Endodermal cell (in vitro differentiated cells): ENCODE measurements around the gene ARV1. TPM values are rescaled to one million over a fixed set of nuclear protein-coding genes. Genes with fewer than 3 reads are reported as not detected.
A peak's percentile ranks its signal among the peaks of the same experiment; 100 is the strongest.

ENCODE experiments used
- DNase-seq: peaks from one replicate; pipeline ENCODE4 v3.0.0-alpha.2; 2017
- H3K27ac ChIP-seq: 2 replicates; pipeline ENCODE4 v1.5.1; 2013; ENCODE audit warnings: mild to moderate bottlenecking, low read depth, low read length, moderate library complexity
- H3K27me3 ChIP-seq: 2 replicates; pipeline ENCODE4 v1.6.1; 2013; ENCODE audit warnings: mild to moderate bottlenecking, low read length, moderate library complexity; ENCODE audit not compliant: insufficient read depth, control insufficient read depth, poor library complexity, severe bottlenecking
- H3K36me3 ChIP-seq: 2 replicates; pipeline ENCODE4 v1.7.0; 2013; ENCODE audit warnings: mild to moderate bottlenecking, low read length, moderate library complexity; ENCODE audit not compliant: control insufficient read depth, insufficient read depth
- H3K4me1 ChIP-seq: one replicate; pipeline ENCODE4 v1.7.0; 2013; ENCODE audit warnings: low read length; ENCODE audit not compliant: control insufficient read depth, insufficient read depth
- H3K4me3 ChIP-seq: 2 replicates; pipeline ENCODE4 v1.5.1; 2013; ENCODE audit warnings: mild to moderate bottlenecking, low read length, moderate library complexity
- H3K9ac ChIP-seq: 2 replicates; pipeline ENCODE4 v1.6.1; 2013; ENCODE audit warnings: mild to moderate bottlenecking, low read length, moderate library complexity; ENCODE audit not compliant: poor library complexity, severe bottlenecking; ENCODE audit errors: extremely low read depth
- H3K9me3 ChIP-seq: 2 replicates; pipeline ENCODE4 v1.6.1; 2013; ENCODE audit warnings: mild to moderate bottlenecking, low read length, moderate library complexity; ENCODE audit not compliant: control insufficient read depth
- H3K27ac Mint-ChIP-seq: 2 replicates; pipeline ENCODE4 v1.8.0; 2020; ENCODE audit warnings: mixed read lengths
- H3K27me3 Mint-ChIP-seq: 2 replicates; pipeline ENCODE4 v1.8.0; 2021; ENCODE audit warnings: mild to moderate bottlenecking, mixed read lengths; ENCODE audit not compliant: insufficient read depth
- H3K36me3 Mint-ChIP-seq: 2 replicates; pipeline ENCODE4 v1.8.0; 2020; ENCODE audit warnings: low read depth, mixed read lengths
- H3K4me1 Mint-ChIP-seq: 2 replicates; pipeline ENCODE4 v1.8.0; 2020; ENCODE audit warnings: mixed read lengths
- H3K4me3 Mint-ChIP-seq: 2 replicates; pipeline ENCODE4 v1.8.0; 2020; ENCODE audit warnings: mild to moderate bottlenecking, moderate library complexity, mixed read lengths
- H3K9me3 Mint-ChIP-seq: 2 replicates; pipeline ENCODE4 v1.8.0; 2020; ENCODE audit warnings: mild to moderate bottlenecking, mixed read lengths
- WGBS, 2 experiments: methylation state at CpG; one replicate each; pipeline versions ENCODE4 v1.1.5 to v1.1.7; 2013; ENCODE audit warnings: missing lambda C conversion rate in 2 of 2, mixed read lengths in 1 of 2; ENCODE audit not compliant: insufficient coverage in 1 of 2, insufficient read length in 1 of 2; 5-methylcytosine and 5-hydroxymethylcytosine counted together
- total RNA-seq, 2 donors: library from RNA; stranded (reverse); fragmentation: NEBNext Ultra II Directional in 1 of 2; extraction: Animal tissue kit (Norgen Biotek cat#: 25700) in 1 of 2; gene quantifications; 2 replicates in 1 of 2; 3 replicates in 1 of 2; pipeline ENCODE4 v1.2.1, GENCODE V29; 2021
- TF ChIP-seq, protein P1 (sequence below): fragments of 200-600 bp; sonication (generic); conservative IDR thresholded peaks from 2 replicates; pipeline ENCODE4 v1.5.0; 2021; ENCODE audit warnings: antibody characterized with exemption, mild to moderate bottlenecking

ARV1 gene
- total RNA-seq, 2 donors from 2014 or later = 8.4 to 12.5 TPM

- H3K9ac ChIP-seq = peak overlapping the region; percentile 27
- H3K27ac ChIP-seq = no peak overlapping the region
- TF ChIP-seq, protein P1, sequence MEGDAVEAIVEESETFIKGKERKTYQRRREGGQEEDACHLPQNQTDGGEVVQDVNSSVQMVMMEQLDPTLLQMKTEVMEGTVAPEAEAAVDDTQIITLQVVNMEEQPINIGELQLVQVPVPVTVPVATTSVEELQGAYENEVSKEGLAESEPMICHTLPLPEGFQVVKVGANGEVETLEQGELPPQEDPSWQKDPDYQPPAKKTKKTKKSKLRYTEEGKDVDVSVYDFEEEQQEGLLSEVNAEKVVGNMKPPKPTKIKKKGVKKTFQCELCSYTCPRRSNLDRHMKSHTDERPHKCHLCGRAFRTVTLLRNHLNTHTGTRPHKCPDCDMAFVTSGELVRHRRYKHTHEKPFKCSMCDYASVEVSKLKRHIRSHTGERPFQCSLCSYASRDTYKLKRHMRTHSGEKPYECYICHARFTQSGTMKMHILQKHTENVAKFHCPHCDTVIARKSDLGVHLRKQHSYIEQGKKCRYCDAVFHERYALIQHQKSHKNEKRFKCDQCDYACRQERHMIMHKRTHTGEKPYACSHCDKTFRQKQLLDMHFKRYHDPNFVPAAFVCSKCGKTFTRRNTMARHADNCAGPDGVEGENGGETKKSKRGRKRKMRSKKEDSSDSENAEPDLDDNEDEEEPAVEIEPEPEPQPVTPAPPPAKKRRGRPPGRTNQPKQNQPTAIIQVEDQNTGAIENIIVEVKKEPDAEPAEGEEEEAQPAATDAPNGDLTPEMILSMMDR = no peak
- no peaks in the 10 kb centered on the region for H3K36me3 Mint-ChIP-seq
- no peaks in the 10 kb centered on the region for H3K9me3 ChIP-seq
- peaks cover 23% of the 10 kb centered on the region for H3K27me3 Mint-ChIP-seq
- DNase-seq = no peak
- peaks cover 16% of the 10 kb centered on the region for H3K36me3 ChIP-seq
- peak overlapping the region; percentile 93 for H3K27ac Mint-ChIP-seq
- peak overlapping the region; percentile 89 for H3K4me3 ChIP-seq
- peak overlapping the region; percentile 96 for H3K4me3 Mint-ChIP-seq
- no peaks in the 10 kb centered on the region for H3K27me3 ChIP-seq
- H3K4me1 ChIP-seq = peaks cover 13% of the 10 kb centered on the region
- 11 to 15% methylated on average over 12 of the region's 12 CpGs for WGBS, 2 experiments
- H3K4me1 Mint-ChIP-seq = peaks cover 17% of the 10 kb centered on the region
- no peaks in the 10 kb centered on the region for H3K9me3 Mint-ChIP-seq
Observed at GRCh38 chr1:230979389-230979716, 459 bp downstream of the ARV1 start.

DNA sequence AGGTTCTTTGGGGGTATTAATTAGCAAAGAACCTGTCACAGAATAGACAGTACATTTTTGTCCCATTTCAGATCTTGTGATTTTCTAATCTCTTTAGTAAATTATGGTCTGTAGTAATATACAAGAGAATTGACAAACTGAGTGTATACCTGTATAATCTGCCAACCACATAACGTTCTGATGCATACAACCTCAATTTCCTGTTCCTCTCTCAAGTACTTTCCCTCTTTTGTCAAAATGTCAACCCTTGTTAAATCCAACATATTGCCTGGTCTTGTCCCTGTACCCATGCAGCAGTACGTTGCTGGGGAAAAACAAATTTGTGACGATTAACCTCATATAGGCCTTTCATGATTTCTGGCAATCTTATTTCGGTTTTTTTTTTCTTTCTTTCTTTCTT lies 1.1 kb downstream of the ARV1 start:
- H3K9me3 Mint-ChIP-seq = no peaks in the 10 kb centered on the region
- no peaks in the 10 kb centered on the region for H3K9me3 ChIP-seq
- TF ChIP-seq, protein P1 = no peak
- H3K27ac ChIP-seq = no peak overlapping the region
- H3K4me3 Mint-ChIP-seq = peak overlapping the region; percentile 96
- H3K4me1 ChIP-seq = peaks cover 13% of the 10 kb centered on the region
- no peaks in the 10 kb centered on the region for H3K36me3 Mint-ChIP-seq
- peaks cover 28% of the 10 kb centered on the region for H3K27me3 Mint-ChIP-seq
- H3K27ac Mint-ChIP-seq = no peak overlapping the region
- H3K4me1 Mint-ChIP-seq = peaks cover 22% of the 10 kb centered on the region
- H3K9ac ChIP-seq = no peak overlapping the region
- H3K27me3 ChIP-seq = no peaks in the 10 kb centered on the region
- H3K4me3 ChIP-seq = peak overlapping the region; percentile 89
- peaks cover 13% of the 10 kb centered on the region for H3K36me3 ChIP-seq
- 88 to 92% methylated on average over 4 of the region's 4 CpGs for WGBS, 2 experiments
- DNase-seq = no peak

DNA sequence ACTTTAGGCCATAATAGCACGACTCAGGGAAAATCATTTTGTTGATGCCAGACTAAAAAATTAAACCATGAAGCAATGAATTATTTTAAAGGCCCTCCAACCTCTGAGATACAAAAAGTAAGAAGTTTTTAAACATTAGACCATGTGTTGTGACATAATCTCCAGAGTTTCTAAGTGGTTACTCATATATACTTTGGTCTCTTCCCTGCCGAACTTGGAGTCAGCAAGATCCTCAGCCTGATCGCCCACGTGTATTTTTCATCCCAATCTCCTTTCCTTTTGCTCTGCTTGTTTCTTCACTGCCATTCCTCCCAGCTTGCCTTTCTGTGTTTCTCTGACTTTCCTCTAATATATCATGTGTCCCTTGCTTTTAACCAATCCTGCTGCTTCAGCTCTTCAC lies 3.8 kb downstream of the ARV1 start:
- H3K27ac ChIP-seq = no peak overlapping the region
- TF ChIP-seq, protein P1 = no peak
- Mint-ChIP-seq H3K4me3 (no peak overlapping the region), H3K4me1 (peaks cover 25% of the 10 kb centered on the region), H3K27me3 (peaks cover 43% of the 10 kb centered on the region), H3K27ac (no peak overlapping the region), H3K9me3 (no peaks in the 10 kb centered on the region), H3K36me3 (peaks cover 5% of the 10 kb centered on the region)
- WGBS, 2 experiments = 90 to 94% methylated on average over 4 of the region's 4 CpGs
- H3K27me3 ChIP-seq = no peaks in the 10 kb centered on the region
- no peak overlapping the region for H3K9ac ChIP-seq
- no peak for DNase-seq
- H3K9me3 ChIP-seq = no peaks in the 10 kb centered on the region
- peaks cover 12% of the 10 kb centered on the region for H3K4me1 ChIP-seq
- H3K36me3 ChIP-seq = peaks cover 4% of the 10 kb centered on the region
- H3K4me3 ChIP-seq = no peak overlapping the region
